HG03432 (cell line): ENCODE results near the gene PMPCB.

Experiments
- ATAC-seq: cut with Tn5 transposase; IDR thresholded peaks from one replicate; pipeline ENCODE4 v1.9.1; 2021; ENCODE audit warnings: mild to moderate bottlenecking, moderate library complexity; ENCODE audit not compliant: unreplicated experiment

The PMPCB gene

GRCh38 chr7:103317009-103317408 is 19.8 kb downstream of the PMPCB start:
- ATAC-seq: no peak

- ATAC-seq: no peak
Measured at GRCh38 chr7:103325744-103326143, 28.5 kb downstream of the PMPCB start.

DNA sequence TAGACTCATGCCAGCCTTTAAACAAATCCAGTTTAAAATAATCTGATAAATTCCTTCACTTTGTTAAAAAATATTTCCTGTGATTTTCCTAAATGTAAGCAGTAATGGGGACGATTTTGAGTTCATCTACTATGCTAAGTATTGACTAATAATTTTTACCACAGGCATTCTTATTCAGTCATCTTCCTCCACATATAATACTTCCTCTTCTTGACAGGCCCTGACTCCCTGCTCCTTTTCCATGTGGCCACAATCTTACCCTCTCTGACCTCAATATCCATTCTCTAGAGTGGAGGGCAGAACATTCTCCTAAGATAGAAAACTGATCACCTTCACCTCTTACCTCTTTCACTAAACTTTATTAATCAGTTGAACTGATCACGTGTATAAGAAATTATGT is 39.5 kb downstream of the PMPCB start:
- no peak for ATAC-seq

- no peak for ATAC-seq
Measured at GRCh38 chr7:103338864-103339263, 41.6 kb downstream of the PMPCB start.

- no peak for ATAC-seq
Measured at GRCh38 chr7:103341466-103341865, 44.2 kb downstream of the PMPCB start.

GRCh38 chr7:103343332-103343731 is 46.1 kb downstream of the PMPCB start:
- ATAC-seq: no peak

GRCh38 chr7:103343758-103344452 is 46.7 kb downstream of the PMPCB start:
- peak; percentile 9 for ATAC-seq

DNA sequence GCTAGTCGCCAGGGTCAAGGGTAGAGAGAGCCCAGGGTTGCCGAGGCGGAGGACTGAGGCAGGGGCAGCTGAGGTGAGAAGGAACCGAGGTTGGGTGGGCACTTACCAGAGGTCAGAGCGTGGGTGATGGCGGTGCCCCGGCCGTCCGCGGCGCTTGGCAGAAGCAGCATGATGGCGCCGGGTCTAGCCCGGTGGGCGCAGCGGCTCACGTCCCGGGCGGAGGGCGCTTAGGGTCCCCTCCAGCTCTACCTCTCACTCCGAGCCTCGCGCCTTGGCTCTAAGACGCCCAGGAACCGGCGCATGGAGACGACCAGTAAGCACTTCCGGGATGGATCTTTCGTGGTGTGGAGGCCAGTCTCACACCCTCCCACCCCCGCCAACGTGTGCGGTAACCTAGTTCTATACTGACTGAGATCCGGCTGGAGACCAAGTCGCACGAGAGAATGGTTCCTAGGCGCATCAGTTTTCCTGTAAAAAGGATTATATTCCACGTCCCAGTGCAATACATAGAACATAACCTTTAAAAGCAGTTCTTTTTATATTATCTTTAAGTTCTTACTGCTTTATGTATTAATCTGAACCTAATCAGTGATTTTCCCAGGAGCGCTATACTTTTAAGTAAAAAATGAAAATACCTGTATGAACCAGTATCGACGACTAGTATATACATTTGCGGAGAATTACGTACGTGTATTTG is 47.4 kb downstream of the PMPCB start, which contains the start of gene DNAJC2:
Gene DNAJC2, minus strand, starts transcription at position 315 of the 697 bp plus-strand sequence. Its CDS starts 145 bp downstream, at position 170.
- peak; percentile 80 for ATAC-seq

DNA sequence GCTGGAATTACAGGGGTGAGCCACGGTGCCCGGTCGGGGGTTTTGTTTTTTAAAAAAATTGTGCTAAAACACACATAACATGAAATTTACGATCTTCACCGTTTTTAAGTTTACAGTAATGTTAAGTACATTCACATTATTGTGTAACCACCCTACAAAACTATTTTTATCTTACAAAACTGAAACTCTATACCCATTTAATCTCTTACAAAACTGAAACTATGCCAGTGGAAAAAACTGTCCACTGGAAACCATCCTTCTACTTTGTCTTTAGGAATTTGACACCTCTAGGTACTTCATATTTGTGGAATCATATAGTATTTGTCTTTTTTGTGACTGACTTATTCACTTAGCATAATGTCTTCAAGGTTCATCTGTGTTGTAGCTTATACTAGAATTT is 49.2 kb downstream of the PMPCB start:
- ATAC-seq: no peak

- peak; percentile 79 for ATAC-seq
Measured at GRCh38 chr7:103347507-103348267, 50.5 kb downstream of the PMPCB start, which contains the start of gene PSMC2. PSMC2 (plus strand) TSS chr7:103347643; CDS start chr7:103347712, 69 bp downstream.

GRCh38 chr7:103348452-103348851 is 51.2 kb downstream of the PMPCB start:
- no peak for ATAC-seq

- ATAC-seq: no peak
Measured at GRCh38 chr7:103348959-103349358, 51.7 kb downstream of the PMPCB start.

DNA sequence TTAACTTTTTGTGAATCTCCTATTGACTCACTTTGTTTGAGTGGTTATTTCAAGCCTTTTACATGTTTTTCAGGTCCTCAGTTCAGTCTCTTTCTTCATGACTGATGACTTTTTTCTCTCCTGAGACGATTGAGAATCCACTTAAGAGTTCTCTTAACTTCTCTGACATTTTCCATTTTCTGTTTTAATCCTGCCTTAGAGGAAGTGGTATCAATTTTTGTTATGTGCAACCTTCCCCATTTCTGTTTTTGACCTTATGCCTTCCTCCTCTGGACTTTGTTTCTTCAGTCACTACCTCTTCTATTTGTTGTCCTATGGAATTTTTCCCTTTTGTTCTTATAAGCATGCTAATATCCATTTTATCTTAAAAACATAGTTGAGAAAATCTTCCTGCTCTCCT is 52.6 kb downstream of the PMPCB start:
- no peak for ATAC-seq
